Testis (tissue), 2 donors: ENCODE measurements around the gene SEMA6D.

Experiments
- CTCF ChIP-seq, 3 experiments: fragments of 450-650 bp in 2 of 3; fragments of 200-600 bp in 1 of 3; sonication (generic) in 1 of 3; IDR thresholded peaks; one replicate each; pipeline ENCODE4 v1.5.1; 2016 to 2019; ENCODE audit warnings: antibody characterized with exemption in 3 of 3, mild to moderate bottlenecking in 2 of 3, moderate library complexity in 1 of 3
- POLR2A ChIP-seq: fragments of 450-650 bp; IDR thresholded peaks from one replicate; pipeline ENCODE4 v1.6.1; 2017; ENCODE audit warnings: antibody characterized with exemption, mild to moderate bottlenecking, moderate library complexity

GRCh38 chr15:47791161-47791560 is 73.9 kb downstream of the SEMA6D start:
- TF ChIP-seq CTCF (IDR thresholded peaks at IDR 0.05) = no peak
- TF ChIP-seq POLR2A = no peak
